Jurkat, Clone E6-1 (cell line): ENCODE results near the gene TMEM100.
"Not testable (repeated sequence)": the region's sequence is repeated elsewhere in the genome, so short reads cannot be mapped to it uniquely, and the experiment has no call there.

Experiments used
- DNase-seq: peaks from one replicate; pipeline ENCODE4 v3.0.0-alpha.2; 2011; ENCODE audit warnings: low read depth, low spot score
- H3K4me3 ChIP-seq: 2 replicates; pipeline ENCODE4 v1.5.1; 2011; ENCODE audit warnings: mild to moderate bottlenecking, low read length, control low read depth, moderate library complexity

TMEM100 gene

DNA sequence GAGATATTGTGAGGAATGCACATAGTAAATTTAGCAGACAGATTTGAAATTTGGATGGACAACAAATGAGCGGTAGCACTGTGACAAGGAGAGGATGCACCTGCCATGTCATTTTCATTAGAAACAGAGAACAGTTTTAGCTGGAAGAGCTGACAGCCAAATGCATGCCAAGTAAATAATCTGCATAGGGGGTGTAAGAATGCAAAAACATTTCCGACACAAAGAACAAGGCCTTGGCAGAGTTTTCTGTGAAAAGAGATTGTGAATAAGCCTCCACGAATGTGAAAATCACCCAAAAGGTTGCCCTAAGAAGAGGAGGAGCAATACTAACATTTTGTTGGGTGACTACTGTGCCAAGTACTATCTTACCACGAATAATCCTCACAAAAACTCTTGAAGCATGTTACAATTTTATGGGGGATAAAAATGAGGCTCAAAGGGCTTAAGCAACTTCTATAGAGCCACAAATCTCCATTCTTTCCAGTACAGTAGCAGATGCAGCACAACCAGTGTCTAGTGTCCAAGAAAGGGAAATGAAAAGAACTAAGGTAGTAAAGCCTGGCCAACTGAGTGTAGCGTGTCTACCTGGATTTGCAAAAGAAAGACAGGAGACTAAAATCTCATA, 28.3 kb downstream of the TMEM100 start:
- DNase-seq: no peak
- no peak overlapping the region for H3K4me3 ChIP-seq

- DNase-seq: no peak
These were observed 29.1 kb downstream of the TMEM100 start for GRCh38 chr17:55693254-55694216.

GRCh38 chr17:55692276-55692675, 30.4 kb downstream of the TMEM100 start:
- DNase-seq: no peak
- no peak overlapping the region for H3K4me3 ChIP-seq

More at GRCh38 chr17:55693254-55694216, 29.1 kb downstream of the TMEM100 start:
- no peak overlapping the region for H3K4me3 ChIP-seq

- no peak for DNase-seq
- H3K4me3 ChIP-seq: no peak overlapping the region
These were observed 31.0 kb downstream of the TMEM100 start for GRCh38 chr17:55691666-55692065.

DNA sequence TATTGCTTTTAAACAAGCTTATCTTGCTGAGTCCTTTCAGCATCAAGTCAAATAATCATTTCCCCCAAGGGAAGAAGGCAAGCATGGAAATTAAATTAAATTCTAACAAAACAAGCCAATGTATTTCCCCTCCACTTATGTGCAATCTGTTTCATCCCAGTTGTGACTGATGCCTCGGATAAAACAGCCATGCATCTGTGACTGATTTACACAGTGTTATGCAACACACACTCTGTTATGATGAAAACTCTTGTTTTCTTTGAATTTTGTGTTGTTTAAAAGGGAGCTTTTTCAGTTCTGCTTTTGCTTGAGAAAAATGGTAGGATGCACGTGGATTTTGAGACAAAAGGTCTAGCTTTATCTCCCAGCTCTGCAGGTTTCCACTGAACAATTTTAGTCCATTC, 32.6 kb downstream of the TMEM100 start:
- DNase-seq: no peak
- no peak overlapping the region for H3K4me3 ChIP-seq

DNA sequence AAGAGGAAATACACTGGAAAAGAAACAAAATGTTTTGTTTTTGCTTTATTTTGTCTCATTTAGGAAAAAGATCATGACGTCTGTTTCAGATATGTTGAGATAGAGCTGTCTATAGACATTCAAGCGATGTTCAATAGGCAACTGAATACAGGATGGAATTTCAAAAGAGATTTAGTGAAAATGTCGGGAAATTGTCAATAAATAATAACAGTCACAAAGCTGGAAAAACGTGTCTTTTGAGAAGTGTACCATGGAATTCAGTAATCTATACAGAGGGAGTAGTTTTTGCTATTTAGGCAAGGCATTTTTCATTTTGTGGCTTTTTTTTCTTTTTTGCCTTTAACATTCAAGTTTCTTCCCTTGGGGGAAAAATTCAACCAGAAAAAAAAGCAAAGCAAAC, 33.0 kb downstream of the TMEM100 start:
- H3K4me3 ChIP-seq: no peak overlapping the region
- no peak for DNase-seq

DNA sequence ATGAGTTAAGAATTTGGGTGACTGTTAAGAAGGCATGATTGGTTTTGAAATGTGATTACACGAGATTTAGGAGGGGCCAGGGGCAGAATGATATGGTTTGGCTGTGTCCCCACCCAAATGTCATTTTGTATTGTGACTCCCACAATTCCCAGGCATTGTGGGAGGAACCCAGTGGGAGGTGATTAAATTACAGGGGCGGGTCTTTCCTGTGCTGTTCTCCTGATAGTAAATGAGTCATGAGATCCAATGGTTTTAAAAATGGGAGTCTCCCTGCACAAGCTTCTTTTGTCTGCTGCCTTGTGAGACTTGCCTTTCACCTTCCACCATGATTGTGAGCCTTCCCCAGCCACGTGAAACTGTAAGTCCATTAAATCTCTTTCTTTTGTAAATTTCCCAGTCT, 34.6 kb downstream of the TMEM100 start:
- DNase-seq: no peak
- no peak overlapping the region for H3K4me3 ChIP-seq

DNA sequence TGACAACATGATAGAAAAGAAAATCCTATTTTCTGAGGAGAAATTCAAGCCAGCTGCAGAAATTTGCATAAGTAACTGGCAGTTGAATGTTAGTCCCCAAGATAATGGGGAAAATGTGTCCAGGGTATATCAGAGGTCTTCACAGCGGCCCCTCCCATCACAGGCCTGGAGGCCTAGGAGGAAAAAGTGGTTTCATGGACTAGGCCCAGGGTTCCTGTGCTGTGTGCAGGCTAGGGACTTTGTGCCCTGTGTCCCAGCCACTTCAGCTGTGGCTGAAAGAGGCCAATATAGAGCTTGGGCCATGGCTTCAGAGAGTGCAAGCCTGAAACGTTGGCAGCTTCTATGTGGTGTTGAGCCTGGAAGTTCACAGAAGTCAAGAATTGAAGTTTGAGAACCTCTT, 35.6 kb downstream of the TMEM100 start:
- DNase-seq: no peak
- H3K4me3 ChIP-seq: no peak overlapping the region

DNA sequence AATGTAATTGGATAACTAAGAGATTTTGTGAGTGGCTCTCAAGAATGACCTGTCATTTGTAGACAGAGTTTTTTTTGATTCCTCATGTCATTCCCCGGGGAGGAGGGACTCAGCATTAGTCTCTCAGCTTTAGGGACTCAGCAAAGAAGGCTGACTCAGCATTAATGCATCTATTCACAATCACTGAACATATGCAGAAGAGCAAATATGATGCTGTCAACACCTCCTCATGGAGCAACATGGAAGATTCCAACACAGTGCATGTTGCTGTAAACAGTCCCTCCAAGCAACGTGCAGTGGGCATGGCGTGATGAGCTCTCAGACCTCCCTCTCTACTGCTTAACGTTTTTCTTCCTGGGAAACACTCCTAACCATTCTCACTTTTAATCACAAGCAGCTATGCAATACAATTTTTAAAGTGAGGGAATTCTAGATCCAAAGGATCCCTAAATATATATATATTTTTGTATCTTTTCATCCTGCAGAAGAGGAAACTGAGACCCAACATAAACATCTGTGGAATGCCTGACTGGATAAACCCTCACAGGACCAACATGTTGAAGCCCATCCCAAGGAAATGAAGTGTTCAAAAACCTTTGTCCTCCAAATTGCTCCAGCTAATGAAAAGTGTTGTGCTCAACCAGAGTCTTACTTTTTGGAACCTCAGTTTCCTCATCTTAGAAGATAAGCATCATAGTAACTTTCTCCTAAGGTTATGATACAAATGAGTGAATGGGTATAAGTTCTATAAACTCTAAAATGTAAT, 38.9 kb downstream of the TMEM100 start:
- no peak overlapping the region for H3K4me3 ChIP-seq
- DNase-seq: no peak

DNA sequence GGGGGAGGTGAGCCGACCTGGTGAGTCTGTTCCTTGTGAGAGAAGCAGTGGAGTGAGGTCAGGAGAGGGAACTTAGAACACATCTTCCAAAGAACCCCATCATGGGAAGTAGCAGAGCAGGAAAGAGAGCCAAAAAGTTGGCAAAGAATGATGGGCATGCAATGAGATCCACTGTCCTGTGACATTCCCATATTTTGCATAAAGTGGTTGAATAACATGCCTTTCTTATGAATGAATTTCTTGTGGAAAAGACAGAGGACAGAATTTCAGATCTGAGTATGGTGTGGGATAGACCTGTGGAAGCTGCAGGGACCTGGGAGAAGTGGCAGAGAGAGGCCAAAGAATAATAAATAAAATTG, 41.3 kb downstream of the TMEM100 start:
- H3K4me3 ChIP-seq: no peak overlapping the region
- DNase-seq: no peak

GRCh38 chr17:55680686-55681341, 41.9 kb downstream of the TMEM100 start:
- H3K4me3 ChIP-seq: no peak overlapping the region
- no peak for DNase-seq

DNA sequence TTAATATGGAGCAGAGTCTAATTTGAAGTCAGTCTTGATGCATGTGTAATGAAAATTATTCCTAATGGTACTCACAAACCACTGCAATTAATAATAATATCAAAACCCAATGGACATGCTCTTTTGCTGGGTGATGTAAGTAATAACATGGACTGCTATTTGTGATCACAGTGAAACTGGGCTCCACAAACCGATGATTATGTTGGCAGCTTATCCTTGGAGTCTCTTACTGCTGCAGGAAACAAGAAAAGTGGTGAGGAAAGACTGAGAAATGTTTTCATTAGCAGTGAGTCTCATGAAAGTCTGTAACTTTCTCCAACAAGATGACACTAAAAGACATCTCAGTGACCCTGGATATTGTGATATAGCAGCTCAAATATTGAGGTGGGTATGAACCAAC, 45.2 kb downstream of the TMEM100 start:
- DNase-seq: no peak
- H3K4me3 ChIP-seq: no peak overlapping the region

GRCh38 chr17:55676274-55676673, 46.4 kb downstream of the TMEM100 start:
- DNase-seq: no peak
- H3K4me3 ChIP-seq: no peak overlapping the region

DNA sequence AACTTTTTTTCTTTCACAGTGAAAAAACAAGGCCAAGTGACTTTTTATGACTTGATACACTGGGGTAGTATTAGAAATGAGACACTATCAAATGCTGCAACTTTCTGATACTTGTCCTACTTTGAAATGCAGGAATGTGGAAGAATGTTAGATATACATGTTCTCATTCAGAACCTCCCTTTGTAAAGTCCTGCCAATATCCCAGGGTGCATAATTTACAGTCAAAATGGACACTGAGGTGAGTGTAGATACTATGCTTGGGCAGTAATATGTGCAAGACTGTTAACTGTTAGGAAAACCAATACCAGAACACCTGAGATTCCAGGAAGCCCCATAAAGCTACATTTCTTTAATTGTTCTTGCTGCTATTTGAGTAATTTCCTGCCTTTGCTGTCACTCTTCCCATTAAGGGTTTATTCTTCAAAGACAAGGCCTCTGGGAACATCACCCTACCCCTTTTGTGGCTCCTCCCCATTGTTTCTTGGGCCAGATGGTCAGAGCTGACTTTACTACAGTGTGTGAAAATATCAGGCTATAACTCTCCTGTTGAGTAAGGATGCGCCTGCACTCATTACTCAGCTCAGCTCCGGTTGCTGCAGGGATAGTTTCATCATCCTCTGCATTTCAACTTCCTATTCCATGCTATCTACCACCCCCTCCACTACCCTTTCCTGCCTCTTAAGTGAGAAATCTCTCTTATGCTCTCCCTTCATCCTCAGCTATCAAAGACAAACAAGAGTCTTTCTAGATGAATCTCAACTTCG, 48.7 kb downstream of the TMEM100 start:
- DNase-seq: no peak
- no peak overlapping the region for H3K4me3 ChIP-seq

GRCh38 chr17:55672585-55673501, 49.8 kb downstream of the TMEM100 start:
- no peak for DNase-seq
- H3K4me3 ChIP-seq: no peak overlapping the region

- H3K4me3 ChIP-seq, DNase-seq: not testable (repeated sequence)
These were observed 50.7 kb downstream of the TMEM100 start for GRCh38 chr17:55672010-55672409.
